GM23338 (cell line): ENCODE results near the gene FAM78A. TPM values are rescaled to one million over a fixed set of nuclear protein-coding genes. Genes with fewer than 3 reads are reported as not detected.

ENCODE experiments used
- ATAC-seq: fragments of 200-7000 bp; cut with Tn5 transposase; 3 replicates; pipeline ENCODE4 v1.9.1; 2020
- DNase-seq: peaks from one replicate; pipeline ENCODE4 v3.0.0-alpha.2; 2015; ENCODE audit warnings: low spot score
- H2AFZ ChIP-seq: fragments of 200-600 bp; sonication (generic); 2 replicates; pipeline ENCODE4 v1.8.0; 2016; ENCODE audit warnings: antibody characterized with exemption, mild to moderate bottlenecking, moderate library complexity
- H3F3A ChIP-seq: fragments of 200-600 bp; sonication (generic); replicated peaks from 2 replicates; pipeline ENCODE4 v1.8.0; 2017; ENCODE audit warnings: antibody characterized with exemption, mixed run types, low read depth
- H3K27ac ChIP-seq: fragments of 200-600 bp; sonication (generic); 2 replicates; pipeline ENCODE4 v1.6.1; 2016; ENCODE audit warnings: low read depth
- H3K27me3 ChIP-seq: fragments of 200-600 bp; sonication (generic); 2 replicates; pipeline ENCODE4 v1.8.0; 2016; ENCODE audit warnings: mild to moderate bottlenecking, mixed run types, moderate library complexity; ENCODE audit not compliant: insufficient read depth
- H3K36me3 ChIP-seq: fragments of 200-600 bp; sonication (generic); 2 replicates; pipeline ENCODE4 v1.8.0; 2016; ENCODE audit warnings: mild to moderate bottlenecking; ENCODE audit not compliant: insufficient read depth
- H3K4me1 ChIP-seq: fragments of 200-600 bp; sonication (generic); 2 replicates; pipeline ENCODE4 v1.8.0; 2016; ENCODE audit warnings: mild to moderate bottlenecking, moderate library complexity; ENCODE audit not compliant: insufficient read depth
- H3K4me2 ChIP-seq: fragments of 200-600 bp; sonication (generic); 2 replicates; pipeline ENCODE4 v1.7.1; 2017; ENCODE audit warnings: mixed run types
- H3K4me3 ChIP-seq: fragments of 200-600 bp; sonication (generic); 2 replicates; pipeline ENCODE4 v1.6.1; 2016; ENCODE audit warnings: mixed run types
- H3K79me2 ChIP-seq: fragments of 200-600 bp; sonication (generic); replicated peaks from 2 replicates; pipeline ENCODE4 v1.8.0; 2017; ENCODE audit warnings: mild to moderate bottlenecking; ENCODE audit not compliant: insufficient read depth
- H3K9me2 ChIP-seq: fragments of 200-600 bp; sonication (generic); 2 replicates; pipeline ENCODE4 v1.8.0; 2017; ENCODE audit not compliant: insufficient read depth
- H4K20me1 ChIP-seq: fragments of 200-600 bp; sonication (generic); replicated peaks from 2 replicates; pipeline ENCODE4 v1.8.0; 2017; ENCODE audit warnings: mild to moderate bottlenecking; ENCODE audit not compliant: insufficient read depth
- H3K27ac Mint-ChIP-seq: 2 replicates; pipeline ENCODE4 v1.8.0; 2020; ENCODE audit warnings: inconsistent platforms, mild to moderate bottlenecking, moderate library complexity, mixed read lengths
- H3K27me3 Mint-ChIP-seq: 3 replicates; pipeline ENCODE4 v1.8.0; 2022; ENCODE audit warnings: low read depth, mild to moderate bottlenecking, moderate library complexity, mixed read lengths, inconsistent platforms; ENCODE audit not compliant: insufficient read depth, poor library complexity
- H3K36me3 Mint-ChIP-seq: 3 replicates; pipeline ENCODE4 v1.8.0; 2021; ENCODE audit warnings: low read depth, mild to moderate bottlenecking, inconsistent platforms, moderate library complexity, mixed read lengths
- H3K4me1 Mint-ChIP-seq: 3 replicates; pipeline ENCODE4 v1.8.0; 2020; ENCODE audit warnings: mild to moderate bottlenecking, inconsistent platforms, mixed read lengths
- H3K4me3 Mint-ChIP-seq: 3 replicates; pipeline ENCODE4 v1.8.0; 2021; ENCODE audit warnings: moderate library complexity, mild to moderate bottlenecking, inconsistent platforms, mixed read lengths
- H3K9me3 Mint-ChIP-seq: 3 replicates; pipeline ENCODE4 v1.8.0; 2020; ENCODE audit warnings: moderate library complexity, mild to moderate bottlenecking, inconsistent platforms, mixed read lengths
- CREB1 ChIP-seq: fragments of 250-450 bp; sonication (Bioruptor Pico); IDR thresholded peaks from 2 replicates; pipeline ENCODE4 v1.5.0; 2020; ENCODE audit warnings: low read depth, mild to moderate bottlenecking, moderate library complexity
- EZH2 ChIP-seq: fragments of 200-600 bp; sonication (generic); IDR thresholded peaks from one replicate; pipeline ENCODE4 v1.8.0; 2017; ENCODE audit warnings: antibody characterized with exemption, mild to moderate bottlenecking, low read depth; ENCODE audit not compliant: unreplicated experiment
- EZH2phosphoT487 ChIP-seq: fragments of 200-600 bp; sonication (generic); IDR thresholded peaks from one replicate; pipeline ENCODE4 v1.8.1; 2018; ENCODE audit warnings: antibody characterized with exemption; ENCODE audit not compliant: unreplicated experiment
- JUNB ChIP-seq: IDR thresholded peaks from one replicate; pipeline ENCODE4 v1.6.1; 2016; ENCODE audit warnings: antibody characterized with exemption; ENCODE audit not compliant: unreplicated experiment
- NANOG ChIP-seq: IDR thresholded peaks from 2 replicates; pipeline ENCODE4 v1.6.1; 2016; ENCODE audit warnings: antibody characterized with exemption, borderline replicate concordance
- POLR2AphosphoS5 ChIP-seq: IDR thresholded peaks from 2 replicates; pipeline ENCODE4 v1.6.1; 2016; ENCODE audit warnings: antibody characterized with exemption, low read depth
- REST ChIP-seq: IDR thresholded peaks from one replicate; pipeline ENCODE4 v1.6.1; 2018; ENCODE audit warnings: antibody characterized with exemption; ENCODE audit not compliant: unreplicated experiment
- STAT1 ChIP-seq: IDR thresholded peaks from one replicate; pipeline ENCODE4 v1.6.1; 2016; ENCODE audit warnings: antibody characterized with exemption; ENCODE audit not compliant: unreplicated experiment
- ZNF114 ChIP-seq: fragments of 250-450 bp; sonication (Bioruptor Pico); IDR thresholded peaks from 2 replicates; pipeline ENCODE4 v1.5.0; 2020; ENCODE audit warnings: mild to moderate bottlenecking, moderate library complexity
- polyA plus RNA-seq: library from polyadenylated mRNA; unstranded; fragments of >200 nt; fragmentation: Nextera tagmentation; extraction: Ambion mirVana; gene quantifications from 2 replicates; pipeline ENCODE4 v1.2.1, GENCODE V29; 2016
- total RNA-seq: library from RNA; depleted of rRNA; stranded (reverse); fragments of >200 nt; shearing (Covaris generic); gene quantifications from 2 replicates; pipeline ENCODE4 v1.2.3, GENCODE V29; 2014
- TF ChIP-seq, protein P1 (sequence below), 2 experiments: fragments of 200-600 bp in 1 of 2; sonication (generic) in 1 of 2; conservative IDR thresholded peaks; 2 replicates each; pipeline versions ENCODE4 v1.5.1 to v1.6.1; 2016 to 2017; ENCODE audit warnings: antibody characterized with exemption in 2 of 2, low read depth in 2 of 2, mild to moderate bottlenecking in 2 of 2, moderate library complexity in 1 of 2

The FAM78A gene
- total and polyA plus RNA-seq, 2 experiments from 2014 or later, result 0.57 to 2.1 TPM

- TF ChIP-seq REST, result no peak
Measured at GRCh38 chr9:131296906-131297500, 20.7 kb upstream of the FAM78A start (continued).

- Histone ChIP-seq H3K79me2 (no peaks in the 10 kb centered on the region), H3K4me3 (no peak overlapping the region), H3K9me2 (no peaks in the 10 kb centered on the region), H3K4me1 (no peaks in the 10 kb centered on the region), H3F3A (no peaks in the 10 kb centered on the region), H2AFZ (no peak overlapping the region), H3K4me2 (no peak overlapping the region), H3K27ac (no peak overlapping the region), H3K27me3 (no peaks in the 10 kb centered on the region), H3K36me3 (no peaks in the 10 kb centered on the region), H4K20me1 (no peaks in the 10 kb centered on the region)
- Mint-ChIP-seq H3K9me3 (no peaks in the 10 kb centered on the region), H3K27ac (no peak overlapping the region), H3K4me3 (no peak overlapping the region), H3K36me3 (no peaks in the 10 kb centered on the region), H3K27me3 (peaks cover 10% of the 10 kb centered on the region), H3K4me1 (0 out of 3 replicates have a peak, but pooled peaks cover 2% of the 10 kb centered on the region)
- no peak for DNase-seq
- ATAC-seq, result no peak
- TF ChIP-seq ZNF114 (CRISPR knock-in tag) (no peak), POLR2AphosphoS5 (no peak), EZH2phosphoT487 (no peak), JUNB (no peak)
- TF ChIP-seq, protein P1, sequence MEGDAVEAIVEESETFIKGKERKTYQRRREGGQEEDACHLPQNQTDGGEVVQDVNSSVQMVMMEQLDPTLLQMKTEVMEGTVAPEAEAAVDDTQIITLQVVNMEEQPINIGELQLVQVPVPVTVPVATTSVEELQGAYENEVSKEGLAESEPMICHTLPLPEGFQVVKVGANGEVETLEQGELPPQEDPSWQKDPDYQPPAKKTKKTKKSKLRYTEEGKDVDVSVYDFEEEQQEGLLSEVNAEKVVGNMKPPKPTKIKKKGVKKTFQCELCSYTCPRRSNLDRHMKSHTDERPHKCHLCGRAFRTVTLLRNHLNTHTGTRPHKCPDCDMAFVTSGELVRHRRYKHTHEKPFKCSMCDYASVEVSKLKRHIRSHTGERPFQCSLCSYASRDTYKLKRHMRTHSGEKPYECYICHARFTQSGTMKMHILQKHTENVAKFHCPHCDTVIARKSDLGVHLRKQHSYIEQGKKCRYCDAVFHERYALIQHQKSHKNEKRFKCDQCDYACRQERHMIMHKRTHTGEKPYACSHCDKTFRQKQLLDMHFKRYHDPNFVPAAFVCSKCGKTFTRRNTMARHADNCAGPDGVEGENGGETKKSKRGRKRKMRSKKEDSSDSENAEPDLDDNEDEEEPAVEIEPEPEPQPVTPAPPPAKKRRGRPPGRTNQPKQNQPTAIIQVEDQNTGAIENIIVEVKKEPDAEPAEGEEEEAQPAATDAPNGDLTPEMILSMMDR (conservative IDR thresholded peaks at IDR 0.05; ENCODE audit: low read depth in 2 of 2), result no peak
Measured at GRCh38 chr9:131296460-131296859, 20.1 kb upstream of the FAM78A start.

GRCh38 chr9:131292937-131293336 lies 16.6 kb upstream of the FAM78A start:
- Histone ChIP-seq H3K9me2 (no peaks in the 10 kb centered on the region), H3K4me1 (no peaks in the 10 kb centered on the region; the same call in 1 of the 2 replicates), H3K4me2 (no peak overlapping the region), H3K79me2 (no peaks in the 10 kb centered on the region), H3K27me3 (no peaks in the 10 kb centered on the region), H3K27ac (no peak overlapping the region), H3K4me3 (no peak overlapping the region), H4K20me1 (no peaks in the 10 kb centered on the region), H3K36me3 (no peaks in the 10 kb centered on the region), H3F3A (0 out of 2 replicates have a peak, but pooled peaks cover 4% of the 10 kb centered on the region), H2AFZ (no peak overlapping the region)
- Mint-ChIP-seq H3K4me1 (peaks cover 16% of the 10 kb centered on the region), H3K36me3 (no peaks in the 10 kb centered on the region), H3K27ac (no peak overlapping the region), H3K27me3 (peaks cover 11% of the 10 kb centered on the region), H3K4me3 (no peak overlapping the region), H3K9me3 (no peaks in the 10 kb centered on the region)
- no peak for DNase-seq
- ATAC-seq, result no peak
- TF ChIP-seq STAT1 (no peak), EZH2 (no peak), ZNF114 (CRISPR knock-in tag) (no peak), JUNB (no peak), NANOG (no peak), CREB1 (CRISPR knock-in tag) (no peak), POLR2AphosphoS5 (no peak)
- TF ChIP-seq, protein P1 (conservative IDR thresholded peaks at IDR 0.05; ENCODE audit: low read depth in 2 of 2), result no peak
